Measurements from ENCODE around the gene POLR1D.

POLR1D gene

GRCh38 chr13:27641711-27642502 is 20.2 kb downstream of the POLR1D start:
- no peak for DNase-seq

GRCh38 chr13:27643334-27644132 is 21.8 kb downstream of the POLR1D start:
- no peak for DNase-seq

GRCh38 chr13:27644302-27644701 is 22.6 kb downstream of the POLR1D start:
- DNase-seq, result no peak

GRCh38 chr13:27650312-27650711 is 28.6 kb downstream of the POLR1D start:
- no peak for DNase-seq

- no peak for DNase-seq
Measured at GRCh38 chr13:27654059-27654458, 32.4 kb downstream of the POLR1D start.

- no peak for DNase-seq
Measured at GRCh38 chr13:27654816-27655215, 33.1 kb downstream of the POLR1D start.

- no peak for DNase-seq
Measured at GRCh38 chr13:27657724-27658123, 36.0 kb downstream of the POLR1D start.

- no peak for DNase-seq
Measured at GRCh38 chr13:27658546-27658945, 36.9 kb downstream of the POLR1D start.

- no peak for DNase-seq
Measured at GRCh38 chr13:27659145-27659865, 37.6 kb downstream of the POLR1D start.

- no peak for DNase-seq
Measured at GRCh38 chr13:27660511-27660910, 38.8 kb downstream of the POLR1D start.

- no peak for DNase-seq
Measured at GRCh38 chr13:27661017-27661416, 39.3 kb downstream of the POLR1D start.

GRCh38 chr13:27662738-27663470 is 41.2 kb downstream of the POLR1D start:
- DNase-seq, result no peak

GRCh38 chr13:27663947-27664346 is 42.3 kb downstream of the POLR1D start:
- DNase-seq, result no peak

- DNase-seq, result no peak
Measured at GRCh38 chr13:27665333-27665732, 43.6 kb downstream of the POLR1D start.

- DNase-seq, result no peak
Measured at GRCh38 chr13:27665761-27666160, 44.1 kb downstream of the POLR1D start.

- no peak for DNase-seq
Measured at GRCh38 chr13:27666951-27667350, 45.3 kb downstream of the POLR1D start.

- no peak for DNase-seq
Measured at GRCh38 chr13:27667946-27668345, 46.3 kb downstream of the POLR1D start.

GRCh38 chr13:27670861-27671260 is 49.2 kb downstream of the POLR1D start:
- DNase-seq, result no peak

GRCh38 chr13:27672025-27672424 is 50.3 kb downstream of the POLR1D start:
- no peak for DNase-seq
